Hepatocyte (in vitro differentiated cells): ENCODE measurements around the gene XDH. TPM values are rescaled to one million over a fixed set of nuclear protein-coding genes. Genes with fewer than 3 reads are reported as not detected.

ENCODE experiments used
- DNase-seq: peaks from one replicate; pipeline ENCODE4 v3.0.0-alpha.2; 2016; ENCODE audit warnings: low spot score
- H2AFZ ChIP-seq: fragments of 200-600 bp; sonication (generic); 2 replicates; pipeline ENCODE4 v1.6.0; 2016; ENCODE audit warnings: antibody characterized with exemption, mild to moderate bottlenecking
- H3K27ac ChIP-seq: fragments of 200-600 bp; sonication (generic); 2 replicates; pipeline ENCODE4 v1.5.1; 2016; ENCODE audit warnings: mild to moderate bottlenecking
- H3K27me3 ChIP-seq: fragments of 200-600 bp; sonication (generic); 2 replicates; pipeline ENCODE4 v1.6.1; 2016
- H3K36me3 ChIP-seq: fragments of 200-600 bp; sonication (generic); replicated peaks from 2 replicates; pipeline ENCODE4 v1.5.1; 2016; ENCODE audit warnings: low read depth; ENCODE audit not compliant: insufficient read depth
- H3K4me1 ChIP-seq: fragments of 200-600 bp; sonication (generic); 2 replicates; pipeline ENCODE4 v1.5.1; 2016; ENCODE audit warnings: mild to moderate bottlenecking, moderate library complexity; ENCODE audit not compliant: insufficient read depth
- H3K4me2 ChIP-seq: fragments of 200-600 bp; sonication (generic); 2 replicates; pipeline ENCODE4 v1.6.0; 2016
- H3K4me3 ChIP-seq: fragments of 200-600 bp; sonication (generic); 2 replicates; pipeline ENCODE4 v1.5.1; 2016; ENCODE audit warnings: mild to moderate bottlenecking
- H3K79me2 ChIP-seq: fragments of 200-600 bp; sonication (generic); 2 replicates; pipeline ENCODE4 v1.6.0; 2017; ENCODE audit warnings: mild to moderate bottlenecking
- H3K9me2 ChIP-seq: fragments of 200-600 bp; sonication (generic); replicated peaks from 2 replicates; pipeline ENCODE4 v1.6.0; 2017; ENCODE audit warnings: mild to moderate bottlenecking; ENCODE audit not compliant: insufficient read depth
- H3K9me3 ChIP-seq: fragments of 200-600 bp; sonication (generic); 2 replicates; pipeline ENCODE4 v1.5.1; 2016; ENCODE audit warnings: low read depth, mild to moderate bottlenecking
- H4K20me1 ChIP-seq: fragments of 200-600 bp; sonication (generic); 2 replicates; pipeline ENCODE4 v1.6.0; 2016; ENCODE audit warnings: mild to moderate bottlenecking; ENCODE audit not compliant: insufficient read depth, poor library complexity, severe bottlenecking
- EZH2 ChIP-seq: fragments of 200-600 bp; sonication (generic); IDR thresholded peaks from 2 replicates; pipeline ENCODE4 v1.6.1; 2016; ENCODE audit warnings: antibody characterized with exemption, mild to moderate bottlenecking, borderline replicate concordance
- EZH2phosphoT487 ChIP-seq: fragments of 200-600 bp; sonication (generic); IDR thresholded peaks from one replicate; pipeline ENCODE4 v1.6.1; 2018; ENCODE audit warnings: antibody characterized with exemption, mild to moderate bottlenecking, low read depth, moderate library complexity; ENCODE audit not compliant: unreplicated experiment, severe bottlenecking
- WGBS: methylation state at CpG from one replicate; pipeline ENCODE4 v1.1.6; 2016; ENCODE audit warnings: low lambda C conversion rate; ENCODE audit errors: missing lambda C conversion rate; 5-methylcytosine and 5-hydroxymethylcytosine counted together
- polyA plus RNA-seq: library from polyadenylated mRNA; unstranded; fragments of >200 nt; fragmentation: Nextera tagmentation; extraction: Ambion mirVana; gene quantifications from 2 replicates; pipeline ENCODE4 v1.2.1, GENCODE V29; 2016
- total RNA-seq: library from RNA; depleted of rRNA; stranded (reverse); fragments of >200 nt; gene quantifications from 2 replicates; pipeline ENCODE4 v1.2.3, GENCODE V29; 2014
- TF ChIP-seq, protein P1 (sequence below): fragments of 200-600 bp; sonication (generic); IDR thresholded peaks from 2 replicates; pipeline ENCODE4 v1.5.1; 2016; ENCODE audit warnings: antibody characterized with exemption, mild to moderate bottlenecking; ENCODE audit not compliant: poor library complexity

Gene XDH
- total and polyA plus RNA-seq, 2 experiments from 2014 or later: 1.6 to 6.7 TPM

GRCh38 chr2:31404302-31404701 lies 10.2 kb downstream of the XDH start:
- H3K4me3 ChIP-seq: no peak overlapping the region
- no peaks in the 10 kb centered on the region for H3K9me3 ChIP-seq
- H3K4me2 ChIP-seq: no peak overlapping the region
- H4K20me1 ChIP-seq: no peaks in the 10 kb centered on the region
- WGBS: 100% methylated on average over 1 of the region's 1 CpG
- H2AFZ ChIP-seq: no peak overlapping the region
- H3K79me2 ChIP-seq: no peaks in the 10 kb centered on the region
- H3K27ac ChIP-seq: no peak overlapping the region
- DNase-seq: no peak
- H3K36me3 ChIP-seq: no peaks in the 10 kb centered on the region
- no peaks in the 10 kb centered on the region for H3K9me2 ChIP-seq
- no peaks in the 10 kb centered on the region for H3K27me3 ChIP-seq
- H3K4me1 ChIP-seq: no peaks in the 10 kb centered on the region
- TF ChIP-seq EZH2: no peak
- no peak for TF ChIP-seq EZH2phosphoT487
- TF ChIP-seq, protein P1, sequence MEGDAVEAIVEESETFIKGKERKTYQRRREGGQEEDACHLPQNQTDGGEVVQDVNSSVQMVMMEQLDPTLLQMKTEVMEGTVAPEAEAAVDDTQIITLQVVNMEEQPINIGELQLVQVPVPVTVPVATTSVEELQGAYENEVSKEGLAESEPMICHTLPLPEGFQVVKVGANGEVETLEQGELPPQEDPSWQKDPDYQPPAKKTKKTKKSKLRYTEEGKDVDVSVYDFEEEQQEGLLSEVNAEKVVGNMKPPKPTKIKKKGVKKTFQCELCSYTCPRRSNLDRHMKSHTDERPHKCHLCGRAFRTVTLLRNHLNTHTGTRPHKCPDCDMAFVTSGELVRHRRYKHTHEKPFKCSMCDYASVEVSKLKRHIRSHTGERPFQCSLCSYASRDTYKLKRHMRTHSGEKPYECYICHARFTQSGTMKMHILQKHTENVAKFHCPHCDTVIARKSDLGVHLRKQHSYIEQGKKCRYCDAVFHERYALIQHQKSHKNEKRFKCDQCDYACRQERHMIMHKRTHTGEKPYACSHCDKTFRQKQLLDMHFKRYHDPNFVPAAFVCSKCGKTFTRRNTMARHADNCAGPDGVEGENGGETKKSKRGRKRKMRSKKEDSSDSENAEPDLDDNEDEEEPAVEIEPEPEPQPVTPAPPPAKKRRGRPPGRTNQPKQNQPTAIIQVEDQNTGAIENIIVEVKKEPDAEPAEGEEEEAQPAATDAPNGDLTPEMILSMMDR: no peak

GRCh38 chr2:31402388-31402787 lies 12.2 kb downstream of the XDH start:
- WGBS: 100% methylated on average over 1 of the region's 1 CpG
- Histone ChIP-seq H3K27ac (no peak overlapping the region), H3K4me2 (no peak overlapping the region), H2AFZ (no peak overlapping the region), H3K79me2 (no peaks in the 10 kb centered on the region), H4K20me1 (no peaks in the 10 kb centered on the region), H3K9me2 (no peaks in the 10 kb centered on the region), H3K36me3 (no peaks in the 10 kb centered on the region), H3K9me3 (no peaks in the 10 kb centered on the region), H3K4me3 (no peak overlapping the region), H3K27me3 (no peaks in the 10 kb centered on the region), H3K4me1 (no peaks in the 10 kb centered on the region)
- TF ChIP-seq EZH2 (no peak), EZH2phosphoT487 (no peak)
- no peak for DNase-seq

DNA sequence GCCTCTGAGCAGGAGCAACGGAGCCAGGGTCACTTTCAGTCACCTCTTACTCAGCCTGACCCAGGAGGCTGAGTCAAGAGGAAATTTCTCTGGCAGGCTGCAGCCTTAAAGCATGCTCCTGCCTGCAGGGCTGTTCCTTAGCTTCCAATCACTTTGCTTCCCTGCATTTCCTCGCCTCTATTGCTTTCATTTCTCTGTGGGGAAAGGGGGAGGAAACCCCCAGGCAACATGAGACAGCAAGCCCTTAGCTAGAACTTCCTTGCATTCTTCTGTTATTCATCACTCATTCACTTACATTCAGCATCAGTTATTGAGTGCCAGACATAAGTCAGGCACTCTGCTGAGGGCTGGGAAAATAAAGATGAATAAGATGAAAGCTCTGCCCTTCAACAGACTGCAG lies 13.0 kb downstream of the XDH start:
- no peaks in the 10 kb centered on the region for H3K36me3 ChIP-seq
- no peak overlapping the region for H3K27ac ChIP-seq
- no peaks in the 10 kb centered on the region for H3K4me1 ChIP-seq
- DNase-seq: no peak
- TF ChIP-seq, protein P1: no peak
- no peak for TF ChIP-seq EZH2
- no peak for TF ChIP-seq EZH2phosphoT487
- no peaks in the 10 kb centered on the region for H3K9me3 ChIP-seq
- no peak overlapping the region for H3K4me2 ChIP-seq
- WGBS: 66% methylated on average over 2 of the region's 2 CpGs
- no peak overlapping the region for H3K4me3 ChIP-seq
- no peaks in the 10 kb centered on the region for H3K27me3 ChIP-seq
- no peaks in the 10 kb centered on the region for H3K79me2 ChIP-seq
- H2AFZ ChIP-seq: no peak overlapping the region
- no peaks in the 10 kb centered on the region for H4K20me1 ChIP-seq
- H3K9me2 ChIP-seq: no peaks in the 10 kb centered on the region

GRCh38 chr2:31398881-31399280 lies 15.7 kb downstream of the XDH start:
- H3K9me3 ChIP-seq: no peaks in the 10 kb centered on the region
- H4K20me1 ChIP-seq: no peaks in the 10 kb centered on the region
- TF ChIP-seq, protein P1: no peak
- TF ChIP-seq EZH2 (no peak), EZH2phosphoT487 (no peak)
- H3K4me1 ChIP-seq: no peaks in the 10 kb centered on the region
- no peaks in the 10 kb centered on the region for H3K36me3 ChIP-seq
- no peak overlapping the region for H2AFZ ChIP-seq
- H3K79me2 ChIP-seq: no peaks in the 10 kb centered on the region
- no peak overlapping the region for H3K4me3 ChIP-seq
- no peak overlapping the region for H3K4me2 ChIP-seq
- H3K27ac ChIP-seq: no peak overlapping the region
- H3K9me2 ChIP-seq: no peaks in the 10 kb centered on the region
- WGBS: 93% methylated on average over 2 of the region's 2 CpGs
- H3K27me3 ChIP-seq: no peaks in the 10 kb centered on the region
- no peak for DNase-seq
